ENCODE results near the gene DENND1A.

The DENND1A gene

GRCh38 chr9:123848447-123849085 lies 81.4 kb downstream of the DENND1A start:
- TF ChIP-seq, protein P1, sequence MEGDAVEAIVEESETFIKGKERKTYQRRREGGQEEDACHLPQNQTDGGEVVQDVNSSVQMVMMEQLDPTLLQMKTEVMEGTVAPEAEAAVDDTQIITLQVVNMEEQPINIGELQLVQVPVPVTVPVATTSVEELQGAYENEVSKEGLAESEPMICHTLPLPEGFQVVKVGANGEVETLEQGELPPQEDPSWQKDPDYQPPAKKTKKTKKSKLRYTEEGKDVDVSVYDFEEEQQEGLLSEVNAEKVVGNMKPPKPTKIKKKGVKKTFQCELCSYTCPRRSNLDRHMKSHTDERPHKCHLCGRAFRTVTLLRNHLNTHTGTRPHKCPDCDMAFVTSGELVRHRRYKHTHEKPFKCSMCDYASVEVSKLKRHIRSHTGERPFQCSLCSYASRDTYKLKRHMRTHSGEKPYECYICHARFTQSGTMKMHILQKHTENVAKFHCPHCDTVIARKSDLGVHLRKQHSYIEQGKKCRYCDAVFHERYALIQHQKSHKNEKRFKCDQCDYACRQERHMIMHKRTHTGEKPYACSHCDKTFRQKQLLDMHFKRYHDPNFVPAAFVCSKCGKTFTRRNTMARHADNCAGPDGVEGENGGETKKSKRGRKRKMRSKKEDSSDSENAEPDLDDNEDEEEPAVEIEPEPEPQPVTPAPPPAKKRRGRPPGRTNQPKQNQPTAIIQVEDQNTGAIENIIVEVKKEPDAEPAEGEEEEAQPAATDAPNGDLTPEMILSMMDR (conservative IDR thresholded peaks at IDR 0.05; ENCODE audit: low read depth, low read length): no peak
- no peak overlapping the region for H3K4me3 ChIP-seq (ENCODE audit: low read depth, low read length)
- DNase-seq (ENCODE audit: low read depth): no peak

- no peak overlapping the region for H3K4me3 ChIP-seq (ENCODE audit: low read depth, low read length)
- TF ChIP-seq, protein P1 (conservative IDR thresholded peaks at IDR 0.05; ENCODE audit: low read depth, low read length): no peak
- DNase-seq (ENCODE audit: low read depth): no peak
These were observed 83.0 kb downstream of the DENND1A start for GRCh38 chr9:123846966-123847365.

DNA sequence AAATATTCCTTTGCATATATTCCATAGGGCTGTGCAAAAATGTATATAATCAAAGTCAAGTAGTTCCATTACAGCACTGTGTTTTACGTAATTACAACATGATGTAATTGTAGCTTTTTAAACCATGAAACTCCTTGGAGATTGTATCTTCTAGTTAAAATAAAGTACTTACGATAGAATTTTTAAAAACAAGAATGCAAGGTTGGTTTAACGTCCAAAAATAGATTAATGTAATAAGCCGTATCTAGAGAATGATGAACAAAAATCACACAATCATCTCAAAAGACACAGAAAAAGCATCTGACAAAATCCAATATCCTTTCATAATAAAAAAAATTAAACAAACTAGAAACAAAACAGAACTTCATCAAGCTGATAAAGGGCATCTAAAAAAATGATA lies 86.2 kb downstream of the DENND1A start:
- TF ChIP-seq, protein P1 (conservative IDR thresholded peaks at IDR 0.05; ENCODE audit: low read depth, low read length): no peak
- no peak overlapping the region for H3K4me3 ChIP-seq (ENCODE audit: low read depth, low read length)
- DNase-seq (ENCODE audit: low read depth): no peak

GRCh38 chr9:123835821-123836220 lies 94.1 kb downstream of the DENND1A start:
- no peak for DNase-seq (ENCODE audit: low read depth)
- TF ChIP-seq, protein P1 (conservative IDR thresholded peaks at IDR 0.05; ENCODE audit: low read depth, low read length): no peak
- no peak overlapping the region for H3K4me3 ChIP-seq (ENCODE audit: low read depth, low read length)

GRCh38 chr9:123834889-123835562 lies 94.9 kb downstream of the DENND1A start:
- peak overlapping the region; percentile 28 for H3K4me3 ChIP-seq (ENCODE audit: low read depth, low read length)
- TF ChIP-seq, protein P1 (conservative IDR thresholded peaks at IDR 0.05; ENCODE audit: low read depth, low read length): no peak
- DNase-seq (ENCODE audit: low read depth): peak; percentile 45

DNA sequence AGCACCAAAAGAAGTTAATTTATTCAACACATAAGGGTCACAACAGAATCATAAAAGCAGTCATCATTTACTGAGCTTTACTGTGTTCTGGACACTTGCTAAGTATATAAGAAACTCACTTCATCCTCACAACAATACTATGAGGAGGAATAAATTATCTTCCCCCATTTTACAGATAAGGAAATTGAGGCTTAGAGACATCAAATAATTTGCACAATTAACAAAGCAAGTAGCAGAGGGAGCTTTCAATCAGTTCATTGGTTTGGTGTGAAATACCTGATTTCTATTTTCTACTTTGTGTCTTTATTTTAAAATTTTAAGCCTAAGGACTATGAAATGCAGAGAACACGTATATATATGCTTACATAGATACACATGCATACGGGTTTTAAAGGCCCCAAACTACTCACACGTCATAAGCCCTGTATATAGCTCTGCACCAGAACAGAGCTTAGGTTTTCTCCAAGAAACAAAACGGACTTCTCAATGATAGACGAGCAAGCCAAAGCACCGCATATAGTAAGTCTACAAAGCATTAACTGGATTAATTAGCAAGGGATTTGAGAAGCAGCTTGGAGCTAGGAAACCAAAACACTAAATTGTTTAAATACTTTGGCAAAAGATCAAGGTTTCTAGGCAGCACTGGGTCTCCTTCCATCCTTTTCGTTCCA lies 95.6 kb downstream of the DENND1A start:
- no peak overlapping the region for H3K4me3 ChIP-seq (ENCODE audit: low read depth, low read length)
- TF ChIP-seq, protein P1 (conservative IDR thresholded peaks at IDR 0.05; ENCODE audit: low read depth, low read length): no peak
- DNase-seq (ENCODE audit: low read depth): peak; percentile 44
